Colonic mucosa (tissue), 4 donors: ENCODE data around the gene GSPT1. TPM values are rescaled to one million over a fixed set of nuclear protein-coding genes. Genes with fewer than 3 reads are reported as not detected.
"Not testable (repeated sequence)": the region's sequence is repeated elsewhere in the genome, so short reads cannot be mapped to it uniquely, and the experiment has no call there.

ENCODE experiments used
- DNase-seq: peaks from one replicate; pipeline ENCODE4 v3.0.0-alpha.2; 2020
- H3K27ac ChIP-seq: fragments of 200-600 bp; one replicate; pipeline ENCODE4 v1.8.0; 2021
- H3K27me3 ChIP-seq: fragments of 200-600 bp; one replicate; pipeline ENCODE4 v1.8.0; 2021
- H3K36me3 ChIP-seq: fragments of 200-600 bp; one replicate; pipeline ENCODE4 v1.8.0; 2021
- H3K4me1 ChIP-seq: fragments of 200-600 bp; one replicate; pipeline ENCODE4 v1.8.0; 2021; ENCODE audit warnings: mild to moderate bottlenecking
- H3K4me3 ChIP-seq: fragments of 200-600 bp; one replicate; pipeline ENCODE4 v1.8.0; 2021
- H3K9ac ChIP-seq, 2 donors: one replicate each; pipeline ENCODE4 v1.7.0; 2013; ENCODE audit warnings: control low read depth in 2 of 2, low read depth in 2 of 2, low read length in 2 of 2
- H3K9me3 ChIP-seq: fragments of 200-600 bp; one replicate; pipeline ENCODE4 v1.8.0; 2021
- CTCF ChIP-seq: fragments of 200-600 bp; IDR thresholded peaks from one replicate; pipeline ENCODE4 v1.8.0; 2022; ENCODE audit warnings: antibody characterized with exemption, mild to moderate bottlenecking
- intact Hi-C: fragments of 100-400 bp; cut with DNase I; formaldehyde crosslinking; loops from one replicate; pipeline ENCODE4 v1.14.1; 2022
- total RNA-seq, 2 donors: library from RNA; stranded (reverse); fragmentation: NEBNext Ultra II Directional in 1 of 2; extraction: Animal tissue kit (Norgen Biotek cat#: 25700) in 1 of 2; gene quantifications; one replicate each; pipeline ENCODE4 v1.2.1, GENCODE V29; 2021
- donor health status: healthy.
- donor health status: DM: no; HTN: no; CAD: no.
- donor health status: DM: no; HTN: no; CAD: no.

GSPT1 gene
- total RNA-seq, 2 donors from 2014 or later = 135 to 174 TPM

GRCh38 chr16:11956558-11956957 is 40.8 kb upstream of the GSPT1 start:
- H3K36me3 ChIP-seq = no peaks in the 10 kb centered on the region
- no peak overlapping the region for H3K9ac ChIP-seq
- H3K4me3 ChIP-seq = no peak overlapping the region
- H3K4me1 ChIP-seq = no peaks in the 10 kb centered on the region
- intact Hi-C loops = no loop called here
- H3K9me3 ChIP-seq = no peaks in the 10 kb centered on the region
- no peak overlapping the region for H3K27ac ChIP-seq
- no peaks in the 10 kb centered on the region for H3K27me3 ChIP-seq
- DNase-seq = no peak
- no peak for TF ChIP-seq CTCF

GRCh38 chr16:11955713-11956123 is 40.0 kb upstream of the GSPT1 start:
- no peaks in the 10 kb centered on the region for H3K27me3 ChIP-seq
- H3K36me3 ChIP-seq = no peaks in the 10 kb centered on the region
- no peaks in the 10 kb centered on the region for H3K4me1 ChIP-seq
- intact Hi-C loops = no loop called here
- H3K27ac ChIP-seq = no peak overlapping the region
- H3K9me3 ChIP-seq = no peaks in the 10 kb centered on the region
- H3K9ac ChIP-seq = no peak overlapping the region
- DNase-seq = no peak
- no peak for TF ChIP-seq CTCF
- no peak overlapping the region for H3K4me3 ChIP-seq

- H3K27ac ChIP-seq, DNase-seq, H3K4me1 ChIP-seq, H3K9ac ChIP-seq, H3K36me3 ChIP-seq, H3K9me3 ChIP-seq, H3K27me3 ChIP-seq, H3K4me3 ChIP-seq, intact Hi-C loops: not testable (repeated sequence)
These were observed 37.8 kb upstream of the GSPT1 start for GRCh38 chr16:11953576-11953975.

GRCh38 chr16:11950388-11950787 is 34.6 kb upstream of the GSPT1 start:
- no peak for DNase-seq
- Histone ChIP-seq H3K9ac (no peak overlapping the region), H3K9me3 (no peaks in the 10 kb centered on the region), H3K36me3 (no peaks in the 10 kb centered on the region), H3K4me1 (no peaks in the 10 kb centered on the region), H3K4me3 (no peak overlapping the region), H3K27ac (no peak overlapping the region), H3K27me3 (no peaks in the 10 kb centered on the region)
- no peak for TF ChIP-seq CTCF
- intact Hi-C loops = no loop called here

GRCh38 chr16:11949527-11949926 is 33.8 kb upstream of the GSPT1 start:
- Histone ChIP-seq H3K9ac (no peak overlapping the region), H3K27me3 (no peaks in the 10 kb centered on the region), H3K4me3 (no peak overlapping the region), H3K27ac (no peak overlapping the region), H3K36me3 (no peaks in the 10 kb centered on the region), H3K9me3 (no peaks in the 10 kb centered on the region), H3K4me1 (no peaks in the 10 kb centered on the region)
- no peak for DNase-seq
- peak; percentile 14 for TF ChIP-seq CTCF
- intact Hi-C loops = no loop called here

GRCh38 chr16:11948819-11949218 is 33.1 kb upstream of the GSPT1 start:
- Histone ChIP-seq H3K36me3 (no peaks in the 10 kb centered on the region), H3K27me3 (no peaks in the 10 kb centered on the region), H3K4me1 (no peaks in the 10 kb centered on the region), H3K9me3 (no peaks in the 10 kb centered on the region), H3K9ac (no peak overlapping the region), H3K27ac (no peak overlapping the region), H3K4me3 (no peak overlapping the region)
- no peak for DNase-seq
- TF ChIP-seq CTCF = no peak
- intact Hi-C loops = no loop called here
